Mesenchymal stem cell (in vitro differentiated cells and primary cell): Measurements from ENCODE around the gene FAM169A.
"Not testable (repeated sequence)": the region's sequence is repeated elsewhere in the genome, so short reads cannot be mapped to it uniquely, and the experiment has no call there.

Experiments
- DNase-seq: peaks from one replicate; pipeline ENCODE4 v3.0.0-alpha.2; 2013
- H2AFZ ChIP-seq: one replicate; pipeline ENCODE4 v1.6.1; 2013; ENCODE audit warnings: low read depth, mild to moderate bottlenecking, control low read depth, inconsistent platforms, low read length, moderate library complexity
- H2AK5ac ChIP-seq: 2 replicates; pipeline ENCODE4 v1.6.1; 2013; ENCODE audit warnings: low read length, moderate library complexity, mild to moderate bottlenecking, inconsistent platforms; ENCODE audit not compliant: severe bottlenecking
- H2BK120ac ChIP-seq: one replicate; pipeline ENCODE4 v1.6.1; 2013; ENCODE audit warnings: low read depth, mild to moderate bottlenecking, inconsistent platforms, low read length, moderate library complexity
- H2BK12ac ChIP-seq, 2 experiments: one replicate each; pipeline ENCODE4 v1.6.1; 2013; ENCODE audit warnings: inconsistent platforms in 2 of 2, low read length in 2 of 2, mild to moderate bottlenecking in 2 of 2, moderate library complexity in 2 of 2, control low read depth in 1 of 2
- H2BK15ac ChIP-seq: one replicate; pipeline ENCODE4 v1.6.1; 2013; ENCODE audit warnings: mild to moderate bottlenecking, low read depth, inconsistent platforms; ENCODE audit not compliant: poor library complexity, severe bottlenecking
- H2BK5ac ChIP-seq: 2 replicates; pipeline ENCODE4 v1.6.1; 2013; ENCODE audit warnings: low read depth, mild to moderate bottlenecking, low read length, control low read depth, inconsistent platforms; ENCODE audit not compliant: poor library complexity, severe bottlenecking
- H3K14ac ChIP-seq, 2 experiments: one replicate each; pipeline ENCODE4 v1.6.1; 2013; ENCODE audit warnings: inconsistent platforms in 2 of 2, low read length in 2 of 2, control low read depth in 1 of 2, mild to moderate bottlenecking in 1 of 2, moderate library complexity in 1 of 2
- H3K18ac ChIP-seq, 2 experiments: one replicate each; pipeline ENCODE4 v1.6.1; 2013; ENCODE audit warnings: inconsistent platforms in 2 of 2, low read length in 2 of 2, control low read depth in 1 of 2, low read depth in 1 of 2, mild to moderate bottlenecking in 1 of 2
- H3K23ac ChIP-seq, 2 experiments: one replicate each; pipeline ENCODE4 v1.6.1; 2013; ENCODE audit warnings: inconsistent platforms in 2 of 2, low read length in 2 of 2, mild to moderate bottlenecking in 2 of 2, moderate library complexity in 2 of 2, control low read depth in 1 of 2
- H3K27ac ChIP-seq: 2 replicates; pipeline ENCODE4 v1.5.1; 2013; ENCODE audit warnings: mild to moderate bottlenecking, moderate library complexity, low read length, control low read depth, inconsistent platforms; ENCODE audit not compliant: poor library complexity, severe bottlenecking
- H3K27me3 ChIP-seq, 2 experiments: 2 replicates each; pipeline versions ENCODE4 v1.6.1 to v1.7.0; 2013; ENCODE audit warnings: low read length in 2 of 2, mild to moderate bottlenecking in 2 of 2, moderate library complexity in 2 of 2, control low read depth in 1 of 2, inconsistent platforms in 1 of 2; ENCODE audit not compliant: control insufficient read depth in 1 of 2, insufficient read depth in 1 of 2
- H3K36me3 ChIP-seq, 2 experiments: 2 replicates each; pipeline versions ENCODE4 v1.6.1 to v1.7.0; 2013; ENCODE audit warnings: low read length in 2 of 2, control low read depth in 1 of 2, inconsistent platforms in 1 of 2, low read depth in 1 of 2, mild to moderate bottlenecking in 1 of 2; ENCODE audit not compliant: insufficient read depth in 2 of 2, control insufficient read depth in 1 of 2
- H3K4ac ChIP-seq, 2 experiments: one replicate each; pipeline ENCODE4 v1.6.1; 2013; ENCODE audit warnings: inconsistent platforms in 2 of 2, low read length in 2 of 2, mild to moderate bottlenecking in 2 of 2, moderate library complexity in 2 of 2, control low read depth in 1 of 2, low read depth in 1 of 2
- H3K4me1 ChIP-seq: 2 replicates; pipeline ENCODE4 v1.6.1; 2013; ENCODE audit warnings: low read depth, low read length, control low read depth; ENCODE audit not compliant: control insufficient read depth, insufficient read depth
- H3K4me2 ChIP-seq: 2 replicates; pipeline ENCODE4 v1.6.1; 2013; ENCODE audit warnings: low read length, mild to moderate bottlenecking, inconsistent platforms; ENCODE audit not compliant: poor library complexity, severe bottlenecking
- H3K4me3 ChIP-seq, 2 experiments: 2 replicates each; pipeline versions ENCODE4 v1.5.1 to v1.7.0; 2013; ENCODE audit warnings: low read length in 2 of 2, mild to moderate bottlenecking in 2 of 2, control low read depth in 1 of 2, low read depth in 1 of 2; ENCODE audit not compliant: insufficient read depth in 1 of 2
- H3K79me1 ChIP-seq: replicated peaks from 2 replicates; pipeline ENCODE4 v1.6.1; 2013; ENCODE audit warnings: mild to moderate bottlenecking, control low read depth, low read length, inconsistent platforms; ENCODE audit not compliant: poor library complexity, severe bottlenecking
- H3K9ac ChIP-seq: 2 replicates; pipeline ENCODE4 v1.7.0; 2013; ENCODE audit warnings: mild to moderate bottlenecking, low read length, moderate library complexity
- H3K9me3 ChIP-seq: 2 replicates; pipeline ENCODE4 v1.7.0; 2013; ENCODE audit warnings: mild to moderate bottlenecking, low read length; ENCODE audit not compliant: control insufficient read depth
- H4K8ac ChIP-seq: one replicate; pipeline ENCODE4 v1.6.1; 2013; ENCODE audit warnings: inconsistent platforms, mild to moderate bottlenecking, low read length, moderate library complexity
- H4K91ac ChIP-seq: one replicate; pipeline ENCODE4 v1.6.1; 2013; ENCODE audit warnings: mild to moderate bottlenecking, low read length, inconsistent platforms
- WGBS: methylation state at CpG from one replicate; pipeline ENCODE4 v1.1.7; 2013; ENCODE audit warnings: mixed read lengths; 5-methylcytosine and 5-hydroxymethylcytosine counted together

The FAM169A gene

DNA sequence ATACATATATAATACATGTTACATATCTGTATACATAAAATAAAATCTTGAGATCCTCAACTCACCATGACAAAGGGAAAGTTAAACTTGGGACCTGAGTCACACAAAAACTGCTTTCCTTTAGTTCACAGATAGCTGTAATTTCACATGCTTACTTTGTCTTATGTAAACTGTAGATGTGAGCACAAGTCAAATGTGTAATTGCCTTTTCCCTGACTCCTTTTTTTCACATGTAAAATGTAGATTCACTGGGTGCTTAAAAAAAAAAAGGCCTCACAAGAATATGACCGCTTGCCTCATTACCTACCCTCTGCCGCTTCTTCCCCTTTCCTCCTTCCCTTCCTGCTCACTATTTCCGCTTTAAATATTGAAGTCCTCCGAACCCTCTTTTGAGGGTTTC lies 21.9 kb upstream of the FAM169A start:
- Histone ChIP-seq H3K9ac (no peak overlapping the region), H2BK5ac (no peak overlapping the region), H2AK5ac (no peak overlapping the region), H2BK15ac (no peak overlapping the region), H3K9me3 (no peaks in the 10 kb centered on the region), H3K4ac (no peak overlapping the region), H3K27me3 (peaks cover 3 to 17% of the 10 kb centered on the region in 2 experiments), H3K18ac (no peak overlapping the region), H3K36me3 (no peaks in the 10 kb centered on the region), H4K91ac (no peak overlapping the region), H4K8ac (no peak overlapping the region), H2AFZ (no peak overlapping the region), H3K4me2 (no peak overlapping the region), H2BK120ac (no peak overlapping the region), H3K23ac (no peak overlapping the region), H3K14ac (no peak overlapping the region), H3K27ac (no peak overlapping the region), H2BK12ac (no peak overlapping the region), H3K79me1 (no peaks in the 10 kb centered on the region), H3K4me1 (peaks cover 5% of the 10 kb centered on the region), H3K4me3 (no peak overlapping the region)
- no peak for DNase-seq
- WGBS = 97% methylated on average over 4 of the region's 4 CpGs

DNA sequence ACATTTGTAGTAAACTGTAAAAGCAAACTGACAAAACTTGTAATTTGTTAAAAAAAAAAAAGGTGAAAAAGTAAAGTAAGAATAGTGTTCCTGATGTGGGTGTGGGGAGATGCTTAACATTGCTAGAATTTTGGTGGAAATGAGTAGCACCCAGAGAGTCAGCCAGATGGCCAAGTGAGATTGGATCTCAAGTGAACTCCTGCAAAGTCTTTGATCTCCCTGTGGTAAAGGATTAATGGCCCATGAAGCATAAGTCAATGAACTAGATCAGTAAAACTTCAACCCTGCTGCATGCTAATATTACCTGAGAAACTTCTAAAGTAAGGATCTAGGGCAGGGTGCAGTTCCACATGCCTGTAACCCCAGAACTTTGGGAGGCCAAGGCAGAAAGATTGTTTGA lies 19.0 kb upstream of the FAM169A start:
- Histone ChIP-seq H2BK12ac (no peak overlapping the region), H4K8ac (no peak overlapping the region), H3K23ac (no peak overlapping the region), H2BK5ac (no peak overlapping the region), H2BK120ac (no peak overlapping the region), H3K79me1 (no peaks in the 10 kb centered on the region), H4K91ac (no peak overlapping the region), H3K27me3 (peaks cover 3 to 12% of the 10 kb centered on the region in 2 experiments), H2AFZ (no peak overlapping the region), H3K4ac (no peak overlapping the region), H3K4me3 (no peak overlapping the region), H3K14ac (no peak overlapping the region), H2AK5ac (no peak overlapping the region), H2BK15ac (no peak overlapping the region), H3K27ac (no peak overlapping the region), H3K4me2 (no peak overlapping the region), H3K4me1 (peaks cover 5% of the 10 kb centered on the region), H3K36me3 (no peaks in the 10 kb centered on the region), H3K18ac (no peak overlapping the region), H3K9me3 (no peaks in the 10 kb centered on the region), H3K9ac (no peak overlapping the region)
- no peak for DNase-seq

DNA sequence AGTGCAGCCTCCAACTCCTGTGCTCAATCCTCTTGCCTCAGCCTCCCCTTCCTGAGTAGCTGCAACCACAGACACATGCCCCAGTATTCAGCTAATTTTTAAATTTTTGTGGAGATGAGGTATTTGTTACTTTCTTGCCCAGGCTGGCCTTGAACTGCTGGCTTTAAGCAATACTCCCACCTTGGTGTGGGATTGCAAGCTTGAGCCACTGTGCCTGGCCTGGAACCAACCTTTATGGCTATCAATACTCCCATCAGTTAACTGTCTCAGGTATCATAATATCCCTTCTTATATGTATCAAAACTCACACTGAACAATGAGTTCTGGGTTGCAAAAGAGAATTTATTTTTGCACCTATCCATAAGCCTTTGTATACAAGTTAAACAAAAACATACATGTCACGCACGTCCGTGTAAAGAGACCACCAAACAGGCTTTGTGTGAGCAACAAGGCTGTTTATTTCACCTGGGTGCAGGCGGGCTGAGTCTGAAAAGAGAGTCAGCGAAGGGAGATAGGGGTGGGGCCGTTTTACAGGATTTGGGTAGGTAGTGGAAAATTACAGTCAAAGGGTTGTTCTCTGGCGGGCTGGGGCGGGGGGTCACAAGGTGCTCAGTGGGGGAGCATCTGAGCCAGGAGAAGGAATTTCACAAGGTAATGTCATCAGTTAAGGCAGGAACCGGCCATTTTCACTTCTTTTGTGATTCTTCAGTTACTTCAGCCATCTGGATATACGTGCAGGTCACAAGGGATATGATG lies 16.4 kb upstream of the FAM169A start:
- not testable (repeated sequence) for H2AFZ ChIP-seq, H4K8ac ChIP-seq, H3K79me1 ChIP-seq, H3K4me3 ChIP-seq, H3K4ac ChIP-seq, H3K18ac ChIP-seq, H3K27me3 ChIP-seq, H2BK5ac ChIP-seq, H2BK120ac ChIP-seq, H4K91ac ChIP-seq, H3K36me3 ChIP-seq, H3K9ac ChIP-seq, H3K4me2 ChIP-seq, H3K14ac ChIP-seq, H3K27ac ChIP-seq, DNase-seq, H2BK15ac ChIP-seq, H2BK12ac ChIP-seq, H3K9me3 ChIP-seq, H3K4me1 ChIP-seq, H2AK5ac ChIP-seq, H3K23ac ChIP-seq
- 41% methylated on average over 8 of the region's 10 CpGs for WGBS

DNA sequence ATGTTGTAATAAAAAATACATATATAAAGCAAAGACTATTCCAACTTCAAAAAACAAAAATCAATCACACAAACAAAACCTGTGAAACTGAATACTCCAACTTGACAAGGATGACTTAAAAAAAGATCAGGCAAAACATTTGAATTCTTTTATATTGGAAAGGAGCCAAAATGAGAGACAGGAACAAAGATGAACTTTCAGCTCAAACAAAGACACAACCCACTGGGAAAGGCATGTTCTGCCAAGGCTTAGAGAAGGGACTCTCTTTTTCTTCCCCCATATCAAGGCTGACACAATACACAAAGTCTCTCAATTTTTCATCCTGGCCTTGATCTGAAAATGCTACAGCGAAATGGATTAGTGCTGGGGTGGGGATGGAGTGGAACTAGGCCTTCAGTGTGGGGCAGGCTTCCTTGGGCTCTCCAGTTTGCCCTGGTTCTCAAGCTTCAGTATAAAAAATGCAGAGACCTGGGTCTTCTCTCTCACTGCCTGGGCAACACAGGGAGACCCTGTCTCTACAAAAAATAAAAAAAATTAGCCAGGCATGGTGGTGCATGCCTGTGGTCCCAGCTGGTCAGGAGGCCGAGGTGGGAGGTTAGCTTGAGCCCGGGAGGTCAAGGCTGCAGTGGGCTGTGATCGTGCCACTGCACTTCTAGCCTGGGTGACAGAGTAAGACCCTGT lies 11.6 kb upstream of the FAM169A start:
- Histone ChIP-seq H3K79me1 (no peaks in the 10 kb centered on the region), H3K14ac (no peak overlapping the region), H3K27me3 (no peaks in the 10 kb centered on the region), H3K4me1 (no peaks in the 10 kb centered on the region), H3K36me3 (no peaks in the 10 kb centered on the region), H2BK15ac (no peak overlapping the region), H3K18ac (no peak overlapping the region), H3K4me3 (no peak overlapping the region), H3K9me3 (no peaks in the 10 kb centered on the region), H4K91ac (no peak overlapping the region), H2BK12ac (no peak overlapping the region), H2BK5ac (no peak overlapping the region), H3K9ac (no peak overlapping the region), H3K27ac (no peak overlapping the region), H3K4me2 (no peak overlapping the region), H3K23ac (no peak overlapping the region), H3K4ac (no peak overlapping the region), H2AFZ (no peak overlapping the region), H2AK5ac (no peak overlapping the region), H2BK120ac (no peak overlapping the region), H4K8ac (no peak overlapping the region)
- 83% methylated on average over 3 of the region's 4 CpGs for WGBS
- no peak for DNase-seq
